ENCODE measurements around the gene RALBP1.

Gene RALBP1

GRCh38 chr18:9437021-9437437 is 38.3 kb upstream of the RALBP1 start:
- no peak overlapping the region for H4K91ac ChIP-seq (ENCODE audit: low read depth, low read length)
- no peaks in the 10 kb centered on the region for H3K27me3 ChIP-seq (ENCODE audit: insufficient read depth, low read length)
- H3K36me3 ChIP-seq (ENCODE audit: control insufficient read depth in 1 of 2, insufficient read depth in 2 of 2, low read length in 2 of 2), result no peaks in the 10 kb centered on the region
- H3K9ac ChIP-seq (ENCODE audit: low read length), result no peak overlapping the region
- no peak overlapping the region for H3K27ac ChIP-seq (ENCODE audit: low read depth, low read length)
- no peak overlapping the region for H4K12ac ChIP-seq (ENCODE audit: low read depth, low read length)
- WGBS (ENCODE audit: extremely low coverage, insufficient coverage, insufficient read length), result no CpG with 5 or more reads among the region's 5 CpGs
- no peaks in the 10 kb centered on the region for H3K79me2 ChIP-seq (ENCODE audit: control insufficient read depth, insufficient read depth, low read length, poor library complexity)
- H2BK120ac ChIP-seq (ENCODE audit: insufficient read depth, low read length, poor library complexity), result no peak overlapping the region
- no peak overlapping the region for H3K4me3 ChIP-seq (ENCODE audit: low read depth, low read length)
- peaks cover 2% of the 10 kb centered on the region for H3K79me1 ChIP-seq (ENCODE audit: low read length)
- H2BK12ac ChIP-seq (ENCODE audit: low read length), result peak overlapping the region; percentile 64
- no peak overlapping the region for H3K4me2 ChIP-seq (ENCODE audit: low read length)
- peaks cover 0 to 2% of the 10 kb centered on the region in 2 experiments for H3K4me1 ChIP-seq (ENCODE audit: control insufficient read depth in 1 of 2, insufficient read depth in 2 of 2, low read length in 2 of 2)
- DNase-seq, result peak in 1 of 2 donors; percentile 55
- H3K9me3 ChIP-seq (ENCODE audit: insufficient read depth, low read depth, low read length), result no peaks in the 10 kb centered on the region
- H3K4ac ChIP-seq (ENCODE audit: low read depth, low read length), result no peak overlapping the region
- H4K8ac ChIP-seq (ENCODE audit: low read depth, low read length), result peak overlapping the region; percentile 47
- H2BK5ac ChIP-seq (ENCODE audit: low read depth, low read length, poor library complexity), result no peak overlapping the region
- no peak overlapping the region for H3K23ac ChIP-seq (ENCODE audit: low read length)
- no peak overlapping the region for H3K18ac ChIP-seq (ENCODE audit: low read length)
- no peak overlapping the region for H3K14ac ChIP-seq (ENCODE audit: low read length)
- no peak overlapping the region for H2AFZ ChIP-seq (ENCODE audit: insufficient read depth, low read length, poor library complexity)
- H2AK5ac ChIP-seq (ENCODE audit: low read length), result no peak overlapping the region

- no peaks in the 10 kb centered on the region for H3K36me3 ChIP-seq (ENCODE audit: control insufficient read depth in 1 of 2, insufficient read depth in 2 of 2, low read length in 2 of 2)
- no CpG with 5 or more reads among the region's 4 CpGs for WGBS (ENCODE audit: extremely low coverage, insufficient coverage, insufficient read length)
These were observed 37.6 kb upstream of the RALBP1 start for GRCh38 chr18:9437672-9438071.

GRCh38 chr18:9441061-9441460 is 34.3 kb upstream of the RALBP1 start:
- Histone ChIP-seq H2AK5ac (ENCODE audit: low read length) (no peak overlapping the region), H3K79me2 (ENCODE audit: control insufficient read depth, insufficient read depth, low read length, poor library complexity) (no peaks in the 10 kb centered on the region), H3K27me3 (ENCODE audit: insufficient read depth, low read length) (no peaks in the 10 kb centered on the region), H4K8ac (ENCODE audit: low read depth, low read length) (no peak overlapping the region), H3K23ac (ENCODE audit: low read length) (no peak overlapping the region), H3K18ac (ENCODE audit: low read length) (no peak overlapping the region), H3K4ac (ENCODE audit: low read depth, low read length) (no peak overlapping the region), H3K4me1 (ENCODE audit: control insufficient read depth in 1 of 2, insufficient read depth in 2 of 2, low read length in 2 of 2) (peaks cover 0 to 2% of the 10 kb centered on the region in 2 experiments), H2BK12ac (ENCODE audit: low read length) (no peak overlapping the region), H2BK120ac (ENCODE audit: insufficient read depth, low read length, poor library complexity) (no peak overlapping the region), H4K91ac (ENCODE audit: low read depth, low read length) (no peak overlapping the region), H3K79me1 (ENCODE audit: low read length) (peaks cover 2% of the 10 kb centered on the region), H4K12ac (ENCODE audit: low read depth, low read length) (no peak overlapping the region), H2BK5ac (ENCODE audit: low read depth, low read length, poor library complexity) (no peak overlapping the region), H3K14ac (ENCODE audit: low read length) (no peak overlapping the region), H3K9ac (ENCODE audit: low read length) (no peak overlapping the region), H2AFZ (ENCODE audit: insufficient read depth, low read length, poor library complexity) (no peak overlapping the region), H3K36me3 (ENCODE audit: control insufficient read depth in 1 of 2, insufficient read depth in 2 of 2, low read length in 2 of 2) (no peaks in the 10 kb centered on the region), H3K27ac (ENCODE audit: low read depth, low read length) (no peak overlapping the region), H3K4me2 (ENCODE audit: low read length) (no peak overlapping the region), H3K4me3 (ENCODE audit: low read depth, low read length) (no peak overlapping the region), H3K9me3 (ENCODE audit: insufficient read depth, low read depth, low read length) (no peaks in the 10 kb centered on the region)
- DNase-seq, result no peak
- 100% methylated on average over 2 of the region's 3 CpGs for WGBS (ENCODE audit: extremely low coverage, insufficient coverage, insufficient read length)

More at GRCh38 chr18:9437672-9438071, 37.6 kb upstream of the RALBP1 start:
- Histone ChIP-seq H3K18ac (ENCODE audit: low read length) (no peak overlapping the region), H3K79me1 (ENCODE audit: low read length) (peaks cover 2% of the 10 kb centered on the region), H3K27me3 (ENCODE audit: insufficient read depth, low read length) (no peaks in the 10 kb centered on the region), H2AK5ac (ENCODE audit: low read length) (no peak overlapping the region), H3K14ac (ENCODE audit: low read length) (no peak overlapping the region), H3K4me3 (ENCODE audit: low read depth, low read length) (no peak overlapping the region), H4K8ac (ENCODE audit: low read depth, low read length) (no peak overlapping the region), H2BK5ac (ENCODE audit: low read depth, low read length, poor library complexity) (no peak overlapping the region), H3K4me2 (ENCODE audit: low read length) (no peak overlapping the region), H2BK120ac (ENCODE audit: insufficient read depth, low read length, poor library complexity) (no peak overlapping the region), H2BK12ac (ENCODE audit: low read length) (no peak overlapping the region), H3K9me3 (ENCODE audit: insufficient read depth, low read depth, low read length) (no peaks in the 10 kb centered on the region), H4K12ac (ENCODE audit: low read depth, low read length) (no peak overlapping the region), H4K91ac (ENCODE audit: low read depth, low read length) (no peak overlapping the region), H3K4ac (ENCODE audit: low read depth, low read length) (no peak overlapping the region), H3K4me1 (ENCODE audit: control insufficient read depth in 1 of 2, insufficient read depth in 2 of 2, low read length in 2 of 2) (peaks cover 0 to 2% of the 10 kb centered on the region in 2 experiments), H3K23ac (ENCODE audit: low read length) (no peak overlapping the region), H3K27ac (ENCODE audit: low read depth, low read length) (no peak overlapping the region), H3K9ac (ENCODE audit: low read length) (no peak overlapping the region), H3K79me2 (ENCODE audit: control insufficient read depth, insufficient read depth, low read length, poor library complexity) (no peaks in the 10 kb centered on the region), H2AFZ (ENCODE audit: insufficient read depth, low read length, poor library complexity) (no peak overlapping the region)
- no peak for DNase-seq

GRCh38 chr18:9444549-9444948 is 30.8 kb upstream of the RALBP1 start:
- no peak overlapping the region for H3K4me2 ChIP-seq (ENCODE audit: low read length)
- no peak overlapping the region for H2BK12ac ChIP-seq (ENCODE audit: low read length)
- H3K9ac ChIP-seq (ENCODE audit: low read length), result no peak overlapping the region
- no peak overlapping the region for H3K27ac ChIP-seq (ENCODE audit: low read depth, low read length)
- no peak overlapping the region for H3K18ac ChIP-seq (ENCODE audit: low read length)
- no peak overlapping the region for H4K12ac ChIP-seq (ENCODE audit: low read depth, low read length)
- H3K27me3 ChIP-seq (ENCODE audit: insufficient read depth, low read length), result no peaks in the 10 kb centered on the region
- H2AK5ac ChIP-seq (ENCODE audit: low read length), result no peak overlapping the region
- H3K9me3 ChIP-seq (ENCODE audit: insufficient read depth, low read depth, low read length), result peaks cover 2% of the 10 kb centered on the region
- no peak for DNase-seq
- H3K36me3 ChIP-seq (ENCODE audit: control insufficient read depth in 1 of 2, insufficient read depth in 2 of 2, low read length in 2 of 2), result no peaks in the 10 kb centered on the region
- no peak overlapping the region for H4K8ac ChIP-seq (ENCODE audit: low read depth, low read length)
- H3K79me1 ChIP-seq (ENCODE audit: low read length), result no peaks in the 10 kb centered on the region
- no peaks in the 10 kb centered on the region for H3K79me2 ChIP-seq (ENCODE audit: control insufficient read depth, insufficient read depth, low read length, poor library complexity)
- WGBS (ENCODE audit: extremely low coverage, insufficient coverage, insufficient read length), result no CpG with 5 or more reads among the region's 3 CpGs
- H3K4me1 ChIP-seq (ENCODE audit: control insufficient read depth in 1 of 2, insufficient read depth in 2 of 2, low read length in 2 of 2), result no peaks in the 10 kb centered on the region
- H3K14ac ChIP-seq (ENCODE audit: low read length), result no peak overlapping the region
- no peak overlapping the region for H3K23ac ChIP-seq (ENCODE audit: low read length)
- no peak overlapping the region for H2AFZ ChIP-seq (ENCODE audit: insufficient read depth, low read length, poor library complexity)
- no peak overlapping the region for H2BK5ac ChIP-seq (ENCODE audit: low read depth, low read length, poor library complexity)
- no peak overlapping the region for H3K4ac ChIP-seq (ENCODE audit: low read depth, low read length)
- H2BK120ac ChIP-seq (ENCODE audit: insufficient read depth, low read length, poor library complexity), result no peak overlapping the region
- H3K4me3 ChIP-seq (ENCODE audit: low read depth, low read length), result no peak overlapping the region
- H4K91ac ChIP-seq (ENCODE audit: low read depth, low read length), result no peak overlapping the region
